Esophagus squamous epithelium (tissue), 5 donors: ENCODE data around the gene AFF4. TPM values are rescaled to one million over a fixed set of nuclear protein-coding genes. Genes with fewer than 3 reads are reported as not detected.
"Not testable (repeated sequence)": the region's sequence is repeated elsewhere in the genome, so short reads cannot be mapped to it uniquely, and the experiment has no call there.

Source experiments
- DNase-seq: peaks from one replicate; lab custom pipeline; 2025; lab: John Stamatoyannopoulos, UW
- H3K27ac ChIP-seq, 4 donors: fragments of 200-600 bp; sonication (generic); one replicate each; pipeline ENCODE4 v1.5.1; 2016 to 2019; ENCODE audit warnings: mild to moderate bottlenecking in 1 of 4
- H3K27me3 ChIP-seq, 4 donors: fragments of 200-600 bp; sonication (generic); 1 replicate in 3 of 4; 2 replicates in 1 of 4; pipeline versions ENCODE4 v1.5.1 to v1.6.0; 2017 to 2021; ENCODE audit warnings: antibody characterized with exemption in 1 of 4
- H3K36me3 ChIP-seq, 3 donors: fragments of 200-600 bp; sonication (generic); one replicate each; pipeline ENCODE4 v1.5.1; 2016 to 2019
- H3K4me1 ChIP-seq, 3 donors: fragments of 200-600 bp; sonication (generic); one replicate each; pipeline ENCODE4 v1.5.1; 2017 to 2019
- H3K4me3 ChIP-seq, 4 donors: fragments of 200-600 bp; sonication (generic); 1 replicate in 3 of 4; 2 replicates in 1 of 4; pipeline ENCODE4 v1.5.1; 2016 to 2019; ENCODE audit warnings: mild to moderate bottlenecking in 2 of 4, moderate library complexity in 1 of 4
- H3K9me3 ChIP-seq, 3 donors: fragments of 200-600 bp; sonication (generic); one replicate each; pipeline ENCODE4 v1.5.1; 2016 to 2019
- POLR2A ChIP-seq, 4 donors: fragments of 450-650 bp; IDR thresholded peaks; one replicate each; pipeline ENCODE4 v1.6.1; 2017; ENCODE audit warnings: antibody characterized with exemption in 4 of 4, mild to moderate bottlenecking in 4 of 4, moderate library complexity in 3 of 4
- WGBS, 2 donors: methylation state at CpG; one replicate each; pipeline ENCODE4 v1.1.5; 2018; 5-methylcytosine and 5-hydroxymethylcytosine counted together
- intact Hi-C: fragments of 100-400 bp; cut with DNase I; formaldehyde crosslinking; loops from one replicate; pipeline ENCODE4 v1.15.0; 2022
- total RNA-seq, 4 donors: library from RNA; depleted of rRNA; stranded (reverse); fragments of >200 nt; gene quantifications; one replicate each; pipeline ENCODE4 v1.1.0, GENCODE V29; 2016
- TF ChIP-seq, protein P1 (sequence below), 6 experiments: fragments of 450-650 bp in 4 of 6; fragments of 200-600 bp in 2 of 6; sonication (generic) in 2 of 6; IDR thresholded peaks; one replicate each; pipeline ENCODE4 v1.5.1; 2016 to 2019; ENCODE audit warnings: antibody characterized with exemption in 6 of 6, mild to moderate bottlenecking in 4 of 6, moderate library complexity in 4 of 6
- donor health status: DM: yes; HTN: yes; CAD: no.

Gene AFF4, protein sequence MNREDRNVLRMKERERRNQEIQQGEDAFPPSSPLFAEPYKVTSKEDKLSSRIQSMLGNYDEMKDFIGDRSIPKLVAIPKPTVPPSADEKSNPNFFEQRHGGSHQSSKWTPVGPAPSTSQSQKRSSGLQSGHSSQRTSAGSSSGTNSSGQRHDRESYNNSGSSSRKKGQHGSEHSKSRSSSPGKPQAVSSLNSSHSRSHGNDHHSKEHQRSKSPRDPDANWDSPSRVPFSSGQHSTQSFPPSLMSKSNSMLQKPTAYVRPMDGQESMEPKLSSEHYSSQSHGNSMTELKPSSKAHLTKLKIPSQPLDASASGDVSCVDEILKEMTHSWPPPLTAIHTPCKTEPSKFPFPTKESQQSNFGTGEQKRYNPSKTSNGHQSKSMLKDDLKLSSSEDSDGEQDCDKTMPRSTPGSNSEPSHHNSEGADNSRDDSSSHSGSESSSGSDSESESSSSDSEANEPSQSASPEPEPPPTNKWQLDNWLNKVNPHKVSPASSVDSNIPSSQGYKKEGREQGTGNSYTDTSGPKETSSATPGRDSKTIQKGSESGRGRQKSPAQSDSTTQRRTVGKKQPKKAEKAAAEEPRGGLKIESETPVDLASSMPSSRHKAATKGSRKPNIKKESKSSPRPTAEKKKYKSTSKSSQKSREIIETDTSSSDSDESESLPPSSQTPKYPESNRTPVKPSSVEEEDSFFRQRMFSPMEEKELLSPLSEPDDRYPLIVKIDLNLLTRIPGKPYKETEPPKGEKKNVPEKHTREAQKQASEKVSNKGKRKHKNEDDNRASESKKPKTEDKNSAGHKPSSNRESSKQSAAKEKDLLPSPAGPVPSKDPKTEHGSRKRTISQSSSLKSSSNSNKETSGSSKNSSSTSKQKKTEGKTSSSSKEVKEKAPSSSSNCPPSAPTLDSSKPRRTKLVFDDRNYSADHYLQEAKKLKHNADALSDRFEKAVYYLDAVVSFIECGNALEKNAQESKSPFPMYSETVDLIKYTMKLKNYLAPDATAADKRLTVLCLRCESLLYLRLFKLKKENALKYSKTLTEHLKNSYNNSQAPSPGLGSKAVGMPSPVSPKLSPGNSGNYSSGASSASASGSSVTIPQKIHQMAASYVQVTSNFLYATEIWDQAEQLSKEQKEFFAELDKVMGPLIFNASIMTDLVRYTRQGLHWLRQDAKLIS
- total RNA-seq: 10 to 100 TPM; 35.1 to 69.2 (median 64.0) TPM

DNA sequence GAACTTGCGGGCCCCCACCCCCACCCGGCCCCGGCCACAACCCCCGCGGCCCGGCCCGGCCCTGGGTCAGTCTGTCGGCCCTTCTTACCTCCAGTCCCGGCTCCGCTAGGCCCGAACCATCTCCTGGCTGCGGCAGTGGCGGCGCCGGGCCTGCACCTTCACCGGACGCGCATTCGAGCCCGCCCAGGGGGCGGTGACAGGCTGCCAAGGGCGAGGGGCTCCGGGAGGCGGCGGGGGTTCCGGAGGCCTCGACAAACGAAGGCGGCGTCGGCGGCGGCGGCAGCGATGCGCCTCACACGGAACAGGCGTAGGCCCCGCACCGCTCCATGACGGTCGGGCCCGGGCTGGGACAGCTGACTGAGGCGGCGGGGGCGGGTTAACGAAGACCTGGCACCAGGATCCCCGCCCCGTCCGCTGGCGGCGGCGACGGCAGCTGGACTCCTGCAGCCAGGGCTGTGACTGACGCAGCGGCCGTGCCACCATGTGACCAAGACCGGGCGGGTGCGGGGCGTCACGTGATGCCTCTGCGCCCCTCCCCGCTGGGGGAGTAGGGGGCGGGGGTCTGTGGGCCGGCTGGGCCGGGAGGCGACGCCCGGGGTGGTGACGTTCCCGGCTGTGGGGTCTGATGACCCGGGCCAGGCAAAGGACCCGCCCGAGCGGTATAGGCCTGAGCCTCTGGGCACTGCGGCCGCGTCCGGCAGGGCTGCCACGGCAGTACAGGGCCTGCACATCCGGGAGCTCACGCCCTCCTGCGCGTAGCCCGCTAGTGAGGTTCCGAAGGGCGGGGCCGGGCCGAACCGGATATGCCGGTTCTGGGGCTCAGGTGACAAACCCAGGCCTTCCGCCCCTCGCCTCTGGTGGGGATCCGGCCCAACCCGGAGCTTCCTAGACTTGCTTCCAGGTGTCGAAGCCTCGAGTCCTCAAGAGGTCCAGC is at the start of gene AFF4:
Gene AFF4, minus strand, starts transcription at position 464 of the 934 bp plus-strand sequence. CDS start 26,445 bp downstream, outside the sequence.
- intact Hi-C loops: loop anchor here (10.0 kb wide), 1 partner anchor 91 kb away; the partner anchor contains the start of gene HSPA4
- Histone ChIP-seq H3K9me3 (no peaks in the 10 kb centered on the region), H3K4me1 (peaks cover 7 to 42% (median 17%) of the 10 kb centered on the region in 3 donors), H3K27ac (peak within 1 kb of the TSS; percentile 99 to 100 (median 100)), H3K36me3 (no peaks in the 10 kb centered on the region), H3K4me3 (peak within 1 kb of the TSS; percentile 81 to 99 (median 90)), H3K27me3 (no peaks in the 10 kb centered on the region)
- 0% methylated on average over 3 to 5 of the region's 98 CpGs for WGBS, 2 donors
- peak; percentile 89 for DNase-seq
- peak in 3 of 4 donors; percentile 54 to 99 (median 98) for TF ChIP-seq POLR2A (IDR thresholded peaks at IDR 0.05)
- TF ChIP-seq, protein P1, sequence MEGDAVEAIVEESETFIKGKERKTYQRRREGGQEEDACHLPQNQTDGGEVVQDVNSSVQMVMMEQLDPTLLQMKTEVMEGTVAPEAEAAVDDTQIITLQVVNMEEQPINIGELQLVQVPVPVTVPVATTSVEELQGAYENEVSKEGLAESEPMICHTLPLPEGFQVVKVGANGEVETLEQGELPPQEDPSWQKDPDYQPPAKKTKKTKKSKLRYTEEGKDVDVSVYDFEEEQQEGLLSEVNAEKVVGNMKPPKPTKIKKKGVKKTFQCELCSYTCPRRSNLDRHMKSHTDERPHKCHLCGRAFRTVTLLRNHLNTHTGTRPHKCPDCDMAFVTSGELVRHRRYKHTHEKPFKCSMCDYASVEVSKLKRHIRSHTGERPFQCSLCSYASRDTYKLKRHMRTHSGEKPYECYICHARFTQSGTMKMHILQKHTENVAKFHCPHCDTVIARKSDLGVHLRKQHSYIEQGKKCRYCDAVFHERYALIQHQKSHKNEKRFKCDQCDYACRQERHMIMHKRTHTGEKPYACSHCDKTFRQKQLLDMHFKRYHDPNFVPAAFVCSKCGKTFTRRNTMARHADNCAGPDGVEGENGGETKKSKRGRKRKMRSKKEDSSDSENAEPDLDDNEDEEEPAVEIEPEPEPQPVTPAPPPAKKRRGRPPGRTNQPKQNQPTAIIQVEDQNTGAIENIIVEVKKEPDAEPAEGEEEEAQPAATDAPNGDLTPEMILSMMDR (IDR thresholded peaks at IDR 0.05): peak in 3 of 6 experiments; percentile 3 to 24 (median 4)

DNA sequence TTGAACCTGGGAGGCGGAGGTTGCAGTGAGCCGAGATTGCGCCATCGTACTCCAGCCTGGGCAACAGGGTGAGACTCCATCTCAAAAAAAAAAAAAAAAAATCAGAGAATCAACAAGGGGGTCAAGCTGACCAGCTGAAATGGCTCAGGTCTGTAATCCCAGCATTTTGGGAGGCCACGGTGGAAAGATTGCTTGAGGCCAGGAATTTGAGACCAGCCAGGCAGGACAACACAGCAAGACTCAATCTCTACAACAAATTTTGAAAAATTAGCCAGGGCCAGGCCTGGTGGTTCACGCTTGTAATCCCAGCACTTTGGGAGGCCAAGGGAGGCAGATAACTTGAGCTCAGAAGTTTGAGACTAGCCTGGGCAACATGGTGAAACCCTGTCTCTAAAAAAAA is 45.0 kb upstream of the AFF4 start:
- H3K4me1 ChIP-seq, H3K27ac ChIP-seq, DNase-seq, intact Hi-C loops, H3K27me3 ChIP-seq, H3K4me3 ChIP-seq, H3K9me3 ChIP-seq: not testable (repeated sequence)
- H3K36me3 ChIP-seq: peaks cover 0 to 51% (median 11%) of the 10 kb centered on the region in 3 donors
- 83 to 96% methylated on average over 3 to 6 of the region's 6 CpGs for WGBS, 2 donors

DNA sequence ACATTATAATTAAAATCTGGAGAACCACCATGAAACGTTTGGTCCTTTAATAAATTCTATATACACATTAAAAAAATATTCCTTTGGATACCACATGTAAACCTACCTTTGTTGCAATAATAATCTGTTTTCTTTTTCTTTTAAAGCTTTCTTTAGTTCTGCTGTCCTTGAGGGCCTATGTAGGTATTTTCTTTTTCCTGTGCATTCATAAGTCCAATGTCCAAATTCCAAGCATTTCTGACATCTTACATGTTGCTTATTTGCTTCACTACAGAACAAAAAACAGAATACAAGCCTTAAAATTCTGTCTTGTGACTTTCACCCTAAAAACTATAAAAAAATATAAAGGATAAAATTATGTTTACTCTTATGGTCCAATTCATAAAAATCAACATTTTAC is 43.2 kb upstream of the AFF4 start:
- H3K4me1 ChIP-seq: no peaks in the 10 kb centered on the region
- H3K36me3 ChIP-seq: peaks cover 0 to 65% (median 11%) of the 10 kb centered on the region in 3 donors
- intact Hi-C loops: no loop called here
- no peak overlapping the region for H3K27ac ChIP-seq
- no peak overlapping the region for H3K4me3 ChIP-seq
- H3K27me3 ChIP-seq: no peaks in the 10 kb centered on the region
- no peak for TF ChIP-seq POLR2A (IDR thresholded peaks at IDR 0.05)
- TF ChIP-seq, protein P1 (IDR thresholded peaks at IDR 0.05): no peak
- no peak for DNase-seq
- WGBS, 2 donors: 38 to 49% methylated on average over 1 of the region's 1 CpG
- H3K9me3 ChIP-seq: no peaks in the 10 kb centered on the region

DNA sequence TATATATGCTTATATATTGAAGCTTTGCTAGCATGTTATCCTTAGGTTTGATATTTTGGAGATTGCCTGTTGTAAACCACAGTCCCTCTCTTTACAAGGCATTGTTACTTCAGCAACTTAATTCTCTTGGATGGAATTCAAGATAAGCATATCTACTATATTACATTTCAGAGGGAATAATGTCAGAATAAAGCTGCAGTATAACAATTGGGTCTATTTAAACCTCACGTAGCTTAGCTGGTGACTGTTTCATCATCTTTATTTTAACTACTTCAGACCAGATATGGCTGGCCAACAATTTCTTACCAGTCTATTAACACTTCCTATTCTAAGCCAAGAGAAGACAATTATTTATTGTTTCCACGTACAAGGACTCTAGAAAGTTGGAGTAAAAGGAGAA is 35.8 kb upstream of the AFF4 start:
- WGBS, 2 donors: 51 to 64% methylated on average over 2 of the region's 2 CpGs
- Histone ChIP-seq H3K27ac (no peak overlapping the region), H3K27me3 (no peaks in the 10 kb centered on the region), H3K36me3 (peaks cover 0 to 52% (median 3%) of the 10 kb centered on the region in 3 donors), H3K9me3 (no peaks in the 10 kb centered on the region), H3K4me3 (no peak overlapping the region), H3K4me1 (no peaks in the 10 kb centered on the region)
- intact Hi-C loops: no loop called here
- TF ChIP-seq, protein P1 (IDR thresholded peaks at IDR 0.05): no peak
- TF ChIP-seq POLR2A (IDR thresholded peaks at IDR 0.05): no peak
- no peak for DNase-seq
